GM12892 (cell line): ENCODE data around the gene TMC7.

Experiments used
- POLR2A ChIP-seq: IDR thresholded peaks from 2 replicates; pipeline ENCODE4 v1.6.1; 2011; ENCODE audit warnings: low read depth, low read length, control low read depth
- POLR2AphosphoS5 ChIP-seq: IDR thresholded peaks from 2 replicates; pipeline ENCODE4 v1.6.1; 2011; ENCODE audit warnings: low read depth, low read length, control low read depth
- TAF1 ChIP-seq: IDR thresholded peaks from 2 replicates; pipeline ENCODE4 v1.6.1; 2011; ENCODE audit warnings: low read depth, mild to moderate bottlenecking, control low read depth, low read length, borderline replicate concordance

DNA sequence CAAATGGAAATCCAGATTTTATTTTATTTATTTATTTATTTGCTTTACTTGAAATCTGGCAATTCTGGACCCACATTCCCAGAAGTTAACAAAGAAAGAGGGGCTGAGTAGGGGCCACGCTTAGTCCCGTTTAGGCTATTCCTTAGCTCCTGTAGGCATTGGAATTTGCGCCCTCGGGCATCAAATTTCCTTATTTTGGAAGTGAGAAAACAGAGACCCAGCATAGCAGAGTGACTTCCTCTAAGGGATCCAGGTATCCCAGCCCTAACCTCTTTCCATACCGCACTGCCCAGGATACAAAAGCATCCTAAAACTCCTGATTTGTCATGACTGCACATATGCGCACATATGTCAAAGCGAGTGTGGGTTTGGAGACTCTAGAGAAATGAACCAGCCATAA, 38.5 kb upstream of the TMC7 start:
- TF ChIP-seq TAF1: no peak
- no peak for TF ChIP-seq POLR2AphosphoS5
- TF ChIP-seq POLR2A: no peak
